GM12878 (cell line): ENCODE measurements around the gene ID3. TPM values are rescaled to one million over a fixed set of nuclear protein-coding genes. Genes with fewer than 3 reads are reported as not detected.

Experiments used
- BMI1 ChIP-seq: fragments of 450-650 bp; IDR thresholded peaks from 2 replicates; pipeline ENCODE4 v1.6.1; 2016; ENCODE audit warnings: mild to moderate bottlenecking, moderate library complexity, borderline replicate concordance
- ETV6 ChIP-seq, 2 experiments: fragments of 450-650 bp in 1 of 2; IDR thresholded peaks in 1 of 2; conservative IDR thresholded peaks in 1 of 2; 2 replicates each; pipeline ENCODE4 v1.6.1; 2014; ENCODE audit warnings: antibody characterized with exemption in 1 of 2, borderline replicate concordance in 1 of 2, low read depth in 1 of 2, mild to moderate bottlenecking in 1 of 2, moderate library complexity in 1 of 2
- KDM1A ChIP-seq: fragments of 200-600 bp; sonication (generic); IDR thresholded peaks from 2 replicates; pipeline ENCODE4 v1.6.1; 2016; ENCODE audit warnings: borderline replicate concordance
- LARP7 ChIP-seq: fragments of 450-650 bp; IDR thresholded peaks from 2 replicates; pipeline ENCODE4 v1.6.1; 2017; ENCODE audit warnings: mild to moderate bottlenecking
- MLLT1 ChIP-seq: fragments of 450-650 bp; IDR thresholded peaks from 2 replicates; pipeline ENCODE4 v1.6.1; 2016; ENCODE audit warnings: mild to moderate bottlenecking
- RUNX3 ChIP-seq: IDR thresholded peaks from 2 replicates; pipeline ENCODE4 v1.6.1; 2012; ENCODE audit warnings: low read length, inconsistent platforms
- SMARCA5 ChIP-seq: fragments of 450-650 bp; IDR thresholded peaks from 2 replicates; pipeline ENCODE4 v1.6.1; 2017; ENCODE audit warnings: mild to moderate bottlenecking
- SREBF2 ChIP-seq: IDR thresholded peaks from 2 replicates; pipeline ENCODE4 v1.6.1; 2012; ENCODE audit warnings: mild to moderate bottlenecking, low read length
- USF1 ChIP-seq: IDR thresholded peaks from 2 replicates; pipeline ENCODE4 v1.6.1; 2011; ENCODE audit warnings: borderline replicate concordance, low read depth, mild to moderate bottlenecking, moderate library complexity, mixed read lengths, low read length; ENCODE audit not compliant: insufficient read depth; ENCODE audit errors: extremely low read length
- ZBTB4 ChIP-seq: fragments of 450-650 bp; formaldehyde crosslinking; IDR thresholded peaks from 2 replicates; pipeline ENCODE4 v1.4.0; 2022; ENCODE audit warnings: mild to moderate bottlenecking, moderate library complexity
- polyA plus RNA-seq, 11 experiments: library from polyadenylated mRNA; depleted of rRNA in 4 of 11; unstranded in 6 of 11; stranded (reverse) in 5 of 11; fragments of >200 nt; fragmentation: Nextera tagmentation in 4 of 11; fragmentation: Illumina TruSeq in 1 of 11; extraction: Ambion mirVana in 4 of 11; extraction: Trizol in 1 of 11; gene quantifications; 1 replicate in 1 of 11; 2 replicates in 10 of 11; pipeline versions ENCODE4 v1.2.1 to v1.2.3, GENCODE V29; 2011 to 2016; ENCODE audit warnings: inconsistent platforms in 2 of 11, missing spikeins in 2 of 11, low read depth in 1 of 11
- total RNA-seq, 4 experiments: library from RNA; depleted of rRNA in 3 of 4; stranded (reverse); fragments of >200 nt in 3 of 4; fragmentation: Illumina TruSeq in 1 of 4; extraction: Trizol in 1 of 4; gene quantifications; 2 replicates each; pipeline versions ENCODE4 v1.2.1 to v1.2.3, GENCODE V29; 2013 to 2021

The ID3 gene
- total and polyA plus RNA-seq, 10 of the 15 experiments (the other 5 are each of a cell fraction or from before 2014, with no cell fraction given), result 42.7 to 475 (median 207) TPM

GRCh38 chr1:23594149-23594907 is 35.0 kb upstream of the ID3 start (continued):
- TF ChIP-seq RUNX3 (no peak), LARP7 (no peak), ZBTB4 (CRISPR knock-in tag) (no peak), BMI1 (no peak), USF1 (no peak), ETV6 (conservative IDR thresholded peaks at IDR 0.05 in 1 of 2, IDR thresholded peaks at IDR 0.05 in 1 of 2; ENCODE audit: borderline replicate concordance in 1 of 2, low read depth in 1 of 2) (0 out of 4 replicates have a peak, but pooled peaks of 1 of the 2 experiments have one; percentile 5), MLLT1 (no peak), SREBF2 (no peak), SMARCA5 (peak; percentile 84; the same call in 1 of the 2 replicates), KDM1A (peak; percentile 86; the same call in 1 of the 2 replicates)
